ENCODE data around the gene RPH3AL.
A peak's percentile ranks its signal among the peaks of the same experiment; 100 is the strongest.

RPH3AL gene

DNA sequence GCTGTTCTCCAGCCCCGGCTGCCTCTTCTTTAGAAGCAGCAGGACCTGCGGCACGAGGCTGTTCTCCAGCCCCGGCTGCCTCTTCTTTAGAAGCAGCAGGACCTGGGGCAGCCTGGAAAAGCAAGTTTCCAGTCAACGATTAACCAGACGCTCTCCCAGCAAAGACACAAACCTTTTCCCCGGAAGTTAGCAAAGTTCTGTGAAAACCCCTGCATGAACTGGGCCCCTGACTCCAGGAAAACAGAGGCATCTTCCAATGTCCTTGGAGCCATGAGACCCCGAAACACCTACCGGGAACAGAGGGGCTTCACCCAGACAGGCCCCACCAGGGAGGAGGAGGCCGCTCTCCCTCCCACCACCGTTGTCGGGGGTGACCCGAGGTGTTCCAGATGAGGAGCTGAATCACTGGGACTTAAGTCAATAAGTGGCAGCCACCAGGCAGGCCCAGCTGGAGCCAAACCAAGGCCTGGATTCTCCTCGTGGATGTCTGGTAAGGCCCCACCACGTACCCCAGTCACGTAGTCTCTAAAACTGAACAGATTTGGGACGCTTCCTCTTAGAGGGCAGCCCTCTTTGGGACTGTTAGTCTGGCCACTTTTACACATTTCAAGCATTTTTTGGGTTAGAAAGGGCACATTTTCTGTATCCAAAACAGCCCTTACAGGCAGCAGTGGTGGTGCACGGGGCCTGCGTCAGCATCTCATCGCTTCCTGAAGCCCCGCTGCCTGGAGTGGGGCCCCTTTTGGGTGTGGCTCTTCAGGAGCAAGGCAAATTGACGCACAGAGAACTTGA lies at the start of gene RPH3AL:
Gene RPH3AL (minus strand): TSS at position 387 of the 792 bp plus-strand sequence. CDS start 25,264 bp downstream, outside the sequence.
- Histone ChIP-seq H3K9ac (ENCODE audit: low read length) (peak within 1 kb of the TSS; percentile 16), H3K27me3 (ENCODE audit: control insufficient read depth, insufficient read depth, low read length) (no peaks in the 10 kb centered on the region), H3K36me3 (ENCODE audit: control insufficient read depth, insufficient read depth, low read length) (no peaks in the 10 kb centered on the region), H3K4me1 (ENCODE audit: control insufficient read depth, insufficient read depth, low read length) (peaks cover 2% of the 10 kb centered on the region), H3K4me3 (ENCODE audit: low read length) (peak within 1 kb of the TSS; percentile 40), H3K27ac (ENCODE audit: low read depth, low read length) (peak within 1 kb of the TSS; percentile 52)

- H3K27ac ChIP-seq (ENCODE audit: low read depth, low read length) = no peak overlapping the region
- H3K36me3 ChIP-seq (ENCODE audit: control insufficient read depth, insufficient read depth, low read length) = no peaks in the 10 kb centered on the region
- H3K9ac ChIP-seq (ENCODE audit: low read length) = no peak overlapping the region
- no peaks in the 10 kb centered on the region for H3K27me3 ChIP-seq (ENCODE audit: control insufficient read depth, insufficient read depth, low read length)
- H3K4me1 ChIP-seq (ENCODE audit: control insufficient read depth, insufficient read depth, low read length) = no peaks in the 10 kb centered on the region
- no peak overlapping the region for H3K4me3 ChIP-seq (ENCODE audit: low read length)
Measured at GRCh38 chr17:400257-400656, 47.6 kb upstream of the RPH3AL start.

GRCh38 chr17:396788-397187 lies 44.2 kb upstream of the RPH3AL start:
- Histone ChIP-seq H3K4me3 (ENCODE audit: low read length) (no peak overlapping the region), H3K9ac (ENCODE audit: low read length) (no peak overlapping the region), H3K36me3 (ENCODE audit: control insufficient read depth, insufficient read depth, low read length) (no peaks in the 10 kb centered on the region), H3K27me3 (ENCODE audit: control insufficient read depth, insufficient read depth, low read length) (no peaks in the 10 kb centered on the region), H3K27ac (ENCODE audit: low read depth, low read length) (no peak overlapping the region), H3K4me1 (ENCODE audit: control insufficient read depth, insufficient read depth, low read length) (no peaks in the 10 kb centered on the region)

DNA sequence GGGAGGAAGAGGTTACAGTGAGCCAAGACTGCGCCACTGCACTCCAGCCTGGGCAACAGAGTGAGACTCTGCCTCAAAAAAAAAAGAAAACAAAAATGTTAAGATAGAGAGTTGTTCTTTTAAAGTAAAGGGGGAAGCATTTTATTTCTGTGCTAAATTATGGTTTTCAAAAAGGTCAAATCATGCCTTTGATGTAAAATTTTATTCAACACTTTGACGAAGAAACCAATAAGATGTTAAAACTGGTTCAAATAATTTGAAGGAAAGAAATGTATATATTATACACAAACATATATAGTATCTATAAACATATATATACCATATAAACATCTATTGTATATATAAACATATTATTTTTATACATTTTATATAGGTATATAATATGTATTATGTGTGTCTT lies 43.4 kb upstream of the RPH3AL start:
- no peak overlapping the region for H3K9ac ChIP-seq (ENCODE audit: low read length)
- no peaks in the 10 kb centered on the region for H3K4me1 ChIP-seq (ENCODE audit: control insufficient read depth, insufficient read depth, low read length)
- no peaks in the 10 kb centered on the region for H3K27me3 ChIP-seq (ENCODE audit: control insufficient read depth, insufficient read depth, low read length)
- no peak overlapping the region for H3K27ac ChIP-seq (ENCODE audit: low read depth, low read length)
- no peaks in the 10 kb centered on the region for H3K36me3 ChIP-seq (ENCODE audit: control insufficient read depth, insufficient read depth, low read length)
- no peak overlapping the region for H3K4me3 ChIP-seq (ENCODE audit: low read length)

- Histone ChIP-seq H3K4me1 (ENCODE audit: control insufficient read depth, insufficient read depth, low read length) (no peaks in the 10 kb centered on the region), H3K36me3 (ENCODE audit: control insufficient read depth, insufficient read depth, low read length) (no peaks in the 10 kb centered on the region), H3K27me3 (ENCODE audit: control insufficient read depth, insufficient read depth, low read length) (no peaks in the 10 kb centered on the region), H3K4me3 (ENCODE audit: low read length) (no peak overlapping the region), H3K27ac (ENCODE audit: low read depth, low read length) (no peak overlapping the region), H3K9ac (ENCODE audit: low read length) (no peak overlapping the region)
Measured at GRCh38 chr17:395179-395578, 42.6 kb upstream of the RPH3AL start.

DNA sequence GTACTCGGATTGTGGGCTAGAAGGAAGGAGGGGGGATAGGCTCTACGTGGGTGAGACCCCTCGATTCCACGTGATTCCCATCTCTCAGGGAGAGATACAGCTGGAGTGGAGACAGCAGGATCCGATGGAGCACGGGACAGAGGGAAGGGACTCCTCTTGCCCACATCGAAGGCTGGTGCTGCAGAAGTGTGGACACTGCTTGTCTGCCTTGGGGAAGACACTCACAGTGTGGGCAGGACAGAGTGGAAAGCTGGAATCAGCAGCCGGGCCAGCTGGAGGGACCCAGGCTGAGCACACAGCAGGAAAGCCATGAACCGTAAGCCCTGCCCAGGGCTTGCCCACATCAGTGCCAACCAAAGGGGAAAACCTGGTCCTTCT lies 42.1 kb upstream of the RPH3AL start:
- no peaks in the 10 kb centered on the region for H3K4me1 ChIP-seq (ENCODE audit: control insufficient read depth, insufficient read depth, low read length)
- no peaks in the 10 kb centered on the region for H3K36me3 ChIP-seq (ENCODE audit: control insufficient read depth, insufficient read depth, low read length)

GRCh38 chr17:393806-394717 lies 41.5 kb upstream of the RPH3AL start:
- Histone ChIP-seq H3K27ac (ENCODE audit: low read depth, low read length) (no peak overlapping the region), H3K4me3 (ENCODE audit: low read length) (no peak overlapping the region), H3K36me3 (ENCODE audit: control insufficient read depth, insufficient read depth, low read length) (no peaks in the 10 kb centered on the region), H3K9ac (ENCODE audit: low read length) (no peak overlapping the region), H3K4me1 (ENCODE audit: control insufficient read depth, insufficient read depth, low read length) (no peaks in the 10 kb centered on the region), H3K27me3 (ENCODE audit: control insufficient read depth, insufficient read depth, low read length) (no peaks in the 10 kb centered on the region)

More for the DNA sequence above, 42.1 kb upstream of the RPH3AL start:
- Histone ChIP-seq H3K27me3 (ENCODE audit: control insufficient read depth, insufficient read depth, low read length) (no peaks in the 10 kb centered on the region), H3K9ac (ENCODE audit: low read length) (no peak overlapping the region), H3K4me3 (ENCODE audit: low read length) (no peak overlapping the region), H3K27ac (ENCODE audit: low read depth, low read length) (no peak overlapping the region)

DNA sequence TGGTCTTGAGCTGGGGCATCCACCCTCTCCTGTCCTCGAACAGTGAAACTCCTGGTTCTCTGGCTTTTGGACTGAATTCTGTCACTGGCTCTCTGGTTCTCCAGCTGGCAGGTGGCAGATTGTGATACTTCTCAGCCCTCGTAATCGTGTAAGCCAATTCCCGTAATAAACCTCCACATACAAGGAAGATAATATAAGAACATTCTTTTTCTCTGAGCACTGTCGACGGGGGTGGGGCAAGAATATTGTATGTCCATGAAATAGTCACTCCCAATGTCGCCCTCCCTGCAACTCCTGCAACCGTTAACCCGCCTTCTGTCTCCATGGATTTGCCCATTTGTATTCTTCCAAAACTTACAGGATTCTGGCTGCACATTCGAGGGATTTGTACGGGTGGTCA lies 39.2 kb upstream of the RPH3AL start:
- H3K4me3 ChIP-seq (ENCODE audit: low read length) = no peak overlapping the region
- H3K27me3 ChIP-seq (ENCODE audit: control insufficient read depth, insufficient read depth, low read length) = no peaks in the 10 kb centered on the region
- no peaks in the 10 kb centered on the region for H3K36me3 ChIP-seq (ENCODE audit: control insufficient read depth, insufficient read depth, low read length)
- no peaks in the 10 kb centered on the region for H3K4me1 ChIP-seq (ENCODE audit: control insufficient read depth, insufficient read depth, low read length)
- no peak overlapping the region for H3K27ac ChIP-seq (ENCODE audit: low read depth, low read length)
- no peak overlapping the region for H3K9ac ChIP-seq (ENCODE audit: low read length)

- Histone ChIP-seq H3K36me3 (ENCODE audit: control insufficient read depth, insufficient read depth, low read length) (no peaks in the 10 kb centered on the region), H3K27me3 (ENCODE audit: control insufficient read depth, insufficient read depth, low read length) (no peaks in the 10 kb centered on the region), H3K9ac (ENCODE audit: low read length) (no peak overlapping the region), H3K4me3 (ENCODE audit: low read length) (no peak overlapping the region), H3K4me1 (ENCODE audit: control insufficient read depth, insufficient read depth, low read length) (no peaks in the 10 kb centered on the region), H3K27ac (ENCODE audit: low read depth, low read length) (no peak overlapping the region)
Measured at GRCh38 chr17:390025-390424, 37.4 kb upstream of the RPH3AL start.

DNA sequence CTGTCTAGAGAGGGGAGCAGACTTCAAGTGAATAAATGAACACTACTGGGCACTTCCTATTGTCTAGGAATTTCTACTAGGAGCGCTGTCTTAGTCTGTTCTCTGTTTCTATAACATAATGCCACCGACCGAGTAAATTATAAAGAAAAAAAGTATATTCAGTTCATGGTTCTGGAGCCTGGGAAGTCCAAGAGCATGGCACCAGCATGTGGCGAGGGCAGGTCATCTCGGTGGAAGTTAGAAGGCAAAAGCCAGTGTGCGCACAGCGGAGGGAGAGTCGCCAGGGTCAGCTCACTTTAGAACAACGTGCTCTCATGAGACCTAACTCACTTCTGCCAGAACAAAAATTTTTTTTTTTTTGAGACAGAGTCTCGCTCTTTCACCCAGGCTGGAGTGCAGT lies 35.5 kb upstream of the RPH3AL start:
- H3K4me1 ChIP-seq (ENCODE audit: control insufficient read depth, insufficient read depth, low read length) = no peaks in the 10 kb centered on the region
- H3K9ac ChIP-seq (ENCODE audit: low read length) = no peak overlapping the region
- H3K4me3 ChIP-seq (ENCODE audit: low read length) = no peak overlapping the region
- H3K27ac ChIP-seq (ENCODE audit: low read depth, low read length) = no peak overlapping the region
- H3K27me3 ChIP-seq (ENCODE audit: control insufficient read depth, insufficient read depth, low read length) = no peaks in the 10 kb centered on the region
- H3K36me3 ChIP-seq (ENCODE audit: control insufficient read depth, insufficient read depth, low read length) = no peaks in the 10 kb centered on the region

DNA sequence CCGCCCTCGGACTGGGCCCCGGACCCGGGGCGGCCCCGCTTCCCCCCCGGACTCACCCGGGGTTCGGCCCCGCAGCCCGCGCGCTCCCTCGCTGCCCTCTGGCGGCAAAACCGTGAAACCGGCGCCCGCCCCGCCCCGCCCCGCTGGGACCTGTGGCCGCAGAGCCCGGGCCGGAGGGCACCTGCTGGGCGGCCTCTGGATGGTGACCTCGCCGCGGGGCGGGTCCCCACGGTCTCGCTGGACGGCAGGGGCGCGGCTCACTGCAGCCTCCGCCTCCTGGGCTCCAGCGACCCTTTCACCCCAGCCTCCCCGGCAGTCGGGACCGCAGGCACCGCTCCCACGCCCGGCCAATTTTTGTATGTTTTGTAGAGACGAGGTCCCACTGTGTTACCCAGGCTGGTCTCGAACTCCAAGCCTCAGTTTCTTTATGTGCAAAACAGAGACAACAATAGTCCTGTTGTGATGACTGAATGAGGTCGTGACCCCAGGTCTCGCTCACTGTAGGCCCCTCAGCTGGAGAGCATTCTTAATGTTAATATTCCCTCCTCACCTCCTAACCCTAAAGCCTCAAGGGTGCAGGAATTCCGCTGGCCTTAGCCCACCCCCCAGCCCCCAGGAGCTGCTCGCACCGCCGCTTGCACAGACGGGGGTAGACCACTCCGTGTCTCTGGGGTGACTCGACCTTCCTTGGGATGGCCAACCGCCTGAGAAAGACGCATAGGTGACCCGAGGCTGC lies 33.7 kb upstream of the RPH3AL start:
- no peak overlapping the region for H3K4me3 ChIP-seq (ENCODE audit: low read length)
- no peak overlapping the region for H3K27ac ChIP-seq (ENCODE audit: low read depth, low read length)
- H3K36me3 ChIP-seq (ENCODE audit: control insufficient read depth, insufficient read depth, low read length) = no peaks in the 10 kb centered on the region
- H3K27me3 ChIP-seq (ENCODE audit: control insufficient read depth, insufficient read depth, low read length) = no peaks in the 10 kb centered on the region
- no peaks in the 10 kb centered on the region for H3K4me1 ChIP-seq (ENCODE audit: control insufficient read depth, insufficient read depth, low read length)
- H3K9ac ChIP-seq (ENCODE audit: low read length) = no peak overlapping the region

DNA sequence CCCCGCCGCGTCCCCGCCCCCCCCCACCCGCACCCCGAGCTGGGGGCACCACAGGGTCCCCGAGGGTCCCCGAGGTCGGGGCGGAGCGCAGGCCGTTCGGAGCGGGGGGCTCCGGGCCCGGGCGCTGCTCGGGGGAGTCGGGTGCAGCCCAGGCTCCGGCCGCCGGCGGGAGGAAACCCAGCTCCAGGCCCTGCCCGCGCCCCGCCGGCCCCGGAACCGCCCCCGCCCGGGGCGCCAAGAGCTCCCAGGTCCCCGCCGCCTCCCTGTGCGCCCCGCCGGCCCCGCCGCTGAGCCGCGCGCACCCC lies 33.2 kb upstream of the RPH3AL start:
- Histone ChIP-seq H3K4me3 (ENCODE audit: low read length) (peak overlapping the region; percentile 32), H3K9ac (ENCODE audit: low read length) (no peak overlapping the region)

More for the DNA sequence above, 33.2 kb upstream of the RPH3AL start:
- H3K27me3 ChIP-seq (ENCODE audit: control insufficient read depth, insufficient read depth, low read length) = no peaks in the 10 kb centered on the region
- H3K36me3 ChIP-seq (ENCODE audit: control insufficient read depth, insufficient read depth, low read length) = no peaks in the 10 kb centered on the region
- H3K27ac ChIP-seq (ENCODE audit: low read depth, low read length) = no peak overlapping the region
- no peaks in the 10 kb centered on the region for H3K4me1 ChIP-seq (ENCODE audit: control insufficient read depth, insufficient read depth, low read length)

Data from rectal smooth muscle tissue (tissue), 1 donor.